Activated CD8-positive, alpha-beta T cell treated with anti-CD3 and anti-CD28 coated beads for 36 hours (primary cell): ENCODE measurements around the gene RALGAPB. TPM values are rescaled to one million over a fixed set of nuclear protein-coding genes. Genes with fewer than 3 reads are reported as not detected.

Source experiments
- ATAC-seq: fragments of 200-7000 bp; cut with Tn5 transposase; one replicate; pipeline ENCODE4 v1.10.0; 2021; ENCODE audit warnings: mild to moderate bottlenecking, moderate library complexity
- CTCF ChIA-PET: fragments of 350-600 bp; sonication (Branson Sonifier 250); formaldehyde crosslinking; loops from one replicate; lab custom pipeline; 2021; ENCODE audit warnings: antibody characterized with exemption; lab: Charles Lee
- POLR2A ChIA-PET: fragments of 350-600 bp; sonication (Branson Sonifier 250); formaldehyde crosslinking; loops from one replicate; lab custom pipeline; 2021; ENCODE audit warnings: antibody characterized with exemption; lab: Charles Lee
- DNase-seq: peaks from one replicate; pipeline ENCODE4 v3.0.0-alpha.2; 2020
- H3K27ac Mint-ChIP-seq: one replicate; pipeline ENCODE4 v1.8.0; 2021; ENCODE audit warnings: mild to moderate bottlenecking, mixed read lengths
- H3K27me3 Mint-ChIP-seq: one replicate; pipeline ENCODE4 v1.8.0; 2021; ENCODE audit warnings: mixed read lengths
- H3K36me3 Mint-ChIP-seq: one replicate; pipeline ENCODE4 v1.8.0; 2021; ENCODE audit warnings: low read depth, mixed read lengths
- H3K4me1 Mint-ChIP-seq: one replicate; pipeline ENCODE4 v1.8.0; 2021; ENCODE audit warnings: low read depth, mixed read lengths
- H3K4me3 Mint-ChIP-seq: one replicate; pipeline ENCODE4 v1.8.0; 2021; ENCODE audit warnings: mild to moderate bottlenecking, moderate library complexity, mixed read lengths
- H3K9me3 Mint-ChIP-seq: one replicate; pipeline ENCODE4 v1.8.0; 2021; ENCODE audit warnings: mixed read lengths
- CTCF ChIP-seq: fragments of 200-600 bp; IDR thresholded peaks from one replicate; pipeline ENCODE4 v1.8.0; 2022; ENCODE audit warnings: antibody characterized with exemption, mild to moderate bottlenecking
- intact Hi-C: fragments of 100-400 bp; cut with micrococcal nuclease; formaldehyde crosslinking; loops from one replicate; pipeline ENCODE4 v1.10.0; 2022
- total RNA-seq, 2 experiments: library from RNA; stranded (reverse); gene quantifications; one replicate each; pipeline ENCODE4 v1.2.3, GENCODE V29; 2021

Gene RALGAPB
- total RNA-seq, 2 experiments from 2014 or later, result 19.8 to 21.3 TPM

DNA sequence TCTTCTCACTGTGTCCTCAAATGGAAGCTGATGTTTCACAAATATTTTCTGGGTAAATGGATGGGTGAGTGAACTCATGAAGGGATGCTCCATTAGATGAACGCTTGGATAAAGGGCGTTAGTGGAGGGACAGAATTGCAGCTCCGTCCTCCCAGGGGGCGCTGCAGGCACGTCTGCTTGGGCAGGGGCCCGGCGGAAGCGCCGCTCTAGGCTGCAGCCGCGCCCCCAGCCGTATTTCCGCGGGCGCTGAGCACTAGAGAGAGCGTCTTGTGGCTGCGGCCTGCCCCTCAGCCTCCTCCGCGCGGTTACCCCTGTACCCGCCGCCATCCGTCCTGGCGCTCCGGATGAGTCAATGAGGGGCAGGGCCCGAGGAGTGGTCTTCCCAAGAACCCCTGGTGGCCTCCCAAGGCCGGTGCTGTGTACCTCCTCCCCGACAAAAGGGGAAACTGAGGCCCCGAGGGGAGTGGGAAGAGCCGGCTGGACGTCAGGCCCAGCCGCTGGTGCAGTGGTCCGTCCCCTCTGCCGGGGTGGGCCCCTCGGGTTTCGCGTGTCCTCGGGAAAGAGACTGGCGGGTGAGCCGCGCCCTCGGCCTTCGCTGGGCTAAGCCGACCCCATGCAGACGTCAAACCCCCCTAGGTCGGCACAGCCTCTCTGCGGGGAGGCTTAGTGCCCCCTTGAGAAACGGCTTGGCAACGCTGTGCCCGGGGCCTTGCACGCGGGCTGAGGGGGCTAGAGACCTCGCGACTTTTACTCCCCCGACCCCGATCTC, 26.0 kb upstream of the RALGAPB start:
- Mint-ChIP-seq H3K4me3 (peak overlapping the region; percentile 78), H3K9me3 (no peaks in the 10 kb centered on the region), H3K27ac (peak overlapping the region; percentile 84), H3K4me1 (peaks cover 42% of the 10 kb centered on the region), H3K36me3 (peaks cover 18% of the 10 kb centered on the region), H3K27me3 (no peaks in the 10 kb centered on the region)
- peak; percentile 99 for TF ChIP-seq CTCF
- POLR2A ChIA-PET, result interaction anchor here (0.7 to 6.6 kb wide), 13 partner anchors 9 to 37 kb away, joined by 3 to 165 read pairs (median 6); partner anchors contain the start of genes RALGAPB and SNHG17
- ATAC-seq (peak; percentile 96), DNase-seq (peak; percentile 97)
- intact Hi-C loops, result no loop called here
- CTCF ChIA-PET, result interaction anchor here (0.8 to 5.2 kb wide), 17 partner anchors 9 to 317 kb away, joined by 3 to 101 read pairs (median 4); partner anchors contain the start of genes RALGAPB and SNHG17

GRCh38 chr20:38447251-38447661, 25.4 kb upstream of the RALGAPB start:
- peaks cover 18% of the 10 kb centered on the region for H3K36me3 Mint-ChIP-seq
- ATAC-seq, result no peak
- no peaks in the 10 kb centered on the region for H3K27me3 Mint-ChIP-seq
- CTCF ChIA-PET, result interaction anchor here (1.2 to 5.2 kb wide), 6 partner anchors 14 to 79 kb away, joined by 4 to 101 read pairs (median 7); partner anchors contain the start of genes RALGAPB and SNHG17
- TF ChIP-seq CTCF, result no peak
- no peaks in the 10 kb centered on the region for H3K9me3 Mint-ChIP-seq
- peak overlapping the region; percentile 84 for H3K27ac Mint-ChIP-seq
- POLR2A ChIA-PET, result interaction anchor here (0.7 to 6.6 kb wide), 7 partner anchors 10 to 29 kb away, joined by 3 to 165 read pairs (median 9); partner anchors contain the start of genes RALGAPB and SNHG17
- H3K4me3 Mint-ChIP-seq, result peak overlapping the region; percentile 78
- intact Hi-C loops, result no loop called here
- no peak for DNase-seq
- H3K4me1 Mint-ChIP-seq, result peaks cover 42% of the 10 kb centered on the region

- Mint-ChIP-seq H3K27me3 (no peaks in the 10 kb centered on the region), H3K9me3 (no peaks in the 10 kb centered on the region), H3K36me3 (peaks cover 18% of the 10 kb centered on the region), H3K4me3 (peak overlapping the region; percentile 78), H3K4me1 (peaks cover 42% of the 10 kb centered on the region), H3K27ac (peak overlapping the region; percentile 84)
- CTCF ChIA-PET, result interaction anchor here (1.2 to 5.2 kb wide), 5 partner anchors 14 to 78 kb away, joined by 4 to 101 read pairs (median 10); partner anchors contain the start of genes RALGAPB and SNHG17
- no peak for ATAC-seq
- no peak for TF ChIP-seq CTCF
- no peak for DNase-seq
- intact Hi-C loops, result no loop called here
- POLR2A ChIA-PET, result interaction anchor here (1.2 to 6.6 kb wide), 5 partner anchors 9 to 25 kb away, joined by 3 to 165 read pairs (median 9); partner anchors contain the start of genes RALGAPB and SNHG17
These were observed 24.5 kb upstream of the RALGAPB start for GRCh38 chr20:38447931-38448675.

- Mint-ChIP-seq H3K36me3 (peaks cover 18% of the 10 kb centered on the region), H3K27ac (no peak overlapping the region), H3K4me1 (peaks cover 42% of the 10 kb centered on the region), H3K27me3 (no peaks in the 10 kb centered on the region), H3K9me3 (no peaks in the 10 kb centered on the region), H3K4me3 (no peak overlapping the region)
- DNase-seq (no peak), ATAC-seq (no peak)
- ChIA-PET CTCF (no interaction called here), POLR2A (interaction anchor here (1.4 to 6.6 kb wide), 2 partner anchors 16 to 22 kb away, joined by 3 to 165 read pairs; partner anchors contain the start of gene SNHG17)
- TF ChIP-seq CTCF, result no peak
- intact Hi-C loops, result no loop called here
These were observed 23.6 kb upstream of the RALGAPB start for GRCh38 chr20:38449046-38449445.
